Endothelial cell of umbilical vein (primary cell): ENCODE measurements around the gene EXOC1L.

Experiments used
- EZH2 ChIP-seq: IDR thresholded peaks from 2 replicates; pipeline ENCODE4 v1.6.1; 2012; ENCODE audit warnings: borderline replicate concordance, low read depth, mild to moderate bottlenecking, moderate library complexity, low read length, inconsistent platforms; ENCODE audit not compliant: severe bottlenecking
- FOS ChIP-seq: IDR thresholded peaks from 2 replicates; pipeline ENCODE4 v1.6.1; 2011; ENCODE audit warnings: mild to moderate bottlenecking, low read length, moderate library complexity, borderline replicate concordance; ENCODE audit not compliant: insufficient read depth
- POLR2A ChIP-seq: IDR thresholded peaks from 2 replicates; pipeline ENCODE4 v1.6.1; 2012; ENCODE audit warnings: low read depth, mild to moderate bottlenecking, control low read depth, low read length
- TF ChIP-seq, protein P1 (sequence below), 2 donors: IDR thresholded peaks; 1 replicate in 1 of 2; 2 replicates in 1 of 2; pipeline ENCODE4 v1.5.1; 2011; ENCODE audit warnings: low read length in 2 of 2, mild to moderate bottlenecking in 2 of 2, moderate library complexity in 2 of 2, control low read depth in 1 of 2, inconsistent platforms in 1 of 2, low read depth in 1 of 2; ENCODE audit not compliant: insufficient read depth in 1 of 2; ENCODE audit errors: extremely low read depth in 1 of 2

DNA sequence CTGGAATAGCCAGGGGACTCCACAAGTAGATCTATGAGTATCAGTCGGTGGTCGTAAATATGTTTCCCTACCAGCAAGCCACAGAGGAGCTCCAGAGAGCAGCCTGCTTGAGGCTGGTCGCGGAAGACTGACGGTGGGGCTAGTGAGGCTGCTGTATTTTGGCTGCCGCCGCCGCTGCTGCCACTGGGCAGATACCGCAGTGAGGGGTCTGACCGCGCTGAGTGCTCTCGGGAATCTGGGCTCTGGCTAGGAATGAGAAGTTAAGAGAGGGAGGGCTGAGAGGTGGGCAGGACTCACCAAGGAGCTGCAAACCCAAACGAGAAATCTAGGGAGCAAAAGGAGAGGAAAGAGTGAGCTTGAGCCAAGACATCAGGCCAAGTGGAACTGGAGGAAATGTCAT lies at the start of gene EXOC1L:
- TF ChIP-seq, protein P1, sequence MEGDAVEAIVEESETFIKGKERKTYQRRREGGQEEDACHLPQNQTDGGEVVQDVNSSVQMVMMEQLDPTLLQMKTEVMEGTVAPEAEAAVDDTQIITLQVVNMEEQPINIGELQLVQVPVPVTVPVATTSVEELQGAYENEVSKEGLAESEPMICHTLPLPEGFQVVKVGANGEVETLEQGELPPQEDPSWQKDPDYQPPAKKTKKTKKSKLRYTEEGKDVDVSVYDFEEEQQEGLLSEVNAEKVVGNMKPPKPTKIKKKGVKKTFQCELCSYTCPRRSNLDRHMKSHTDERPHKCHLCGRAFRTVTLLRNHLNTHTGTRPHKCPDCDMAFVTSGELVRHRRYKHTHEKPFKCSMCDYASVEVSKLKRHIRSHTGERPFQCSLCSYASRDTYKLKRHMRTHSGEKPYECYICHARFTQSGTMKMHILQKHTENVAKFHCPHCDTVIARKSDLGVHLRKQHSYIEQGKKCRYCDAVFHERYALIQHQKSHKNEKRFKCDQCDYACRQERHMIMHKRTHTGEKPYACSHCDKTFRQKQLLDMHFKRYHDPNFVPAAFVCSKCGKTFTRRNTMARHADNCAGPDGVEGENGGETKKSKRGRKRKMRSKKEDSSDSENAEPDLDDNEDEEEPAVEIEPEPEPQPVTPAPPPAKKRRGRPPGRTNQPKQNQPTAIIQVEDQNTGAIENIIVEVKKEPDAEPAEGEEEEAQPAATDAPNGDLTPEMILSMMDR (IDR thresholded peaks at IDR 0.05; ENCODE audit: extremely low read depth in 1 of 2, insufficient read depth in 1 of 2, low read depth in 1 of 2, low read length in 2 of 2) = no peak
- TF ChIP-seq POLR2A (no peak), FOS (no peak), EZH2 (no peak)
